ENCODE measurements around the gene PIGU. TPM values are rescaled to one million over a fixed set of nuclear protein-coding genes. Genes with fewer than 3 reads are reported as not detected.

PIGU gene
- total and polyA plus RNA-seq, 2 of the 13 experiments (the other 11 are each of a cell fraction or from before 2014, with no cell fraction given) = 45.5 to 231 TPM

- H3K9me3 ChIP-seq (ENCODE audit: low read length) = no peaks in the 10 kb centered on the region
- no peaks in the 10 kb centered on the region for H4K20me1 ChIP-seq (ENCODE audit: insufficient read depth, low read length)
- in situ Hi-C loops (cut with HindIII; ENCODE audit: extremely low pct_ligation_motif_present, low pct_unique_long_range_greater_than_20kb) (loop anchor here (5.0 kb wide), 1 partner anchor 175 kb away; no protein-coding TSS in a partner anchor), intact Hi-C loops (cut with micrococcal nuclease; ENCODE audit: unreplicated experiment) (no loop called here)
- peak overlapping the region; percentile 34; the same call in 1 of the 2 replicates for H3K9ac ChIP-seq (ENCODE audit: insufficient read depth, low read depth, low read length)
- ATAC-seq = peak; percentile 49
- DNase-seq (ENCODE audit: low spot score) = peak; percentile 92
- H3K79me2 ChIP-seq (ENCODE audit: insufficient read depth, low read length) = no peaks in the 10 kb centered on the region
- peak overlapping the region; percentile 48 for H3K4me2 ChIP-seq (ENCODE audit: low read depth, low read length)
- peaks cover 3 to 16% of the 10 kb centered on the region in 2 experiments; a peak in 4 of 5 replicates for H3K36me3 ChIP-seq (replicated peaks in 1 of 2; ENCODE audit: control insufficient read depth in 1 of 2, insufficient read depth in 2 of 2, low read length in 2 of 2)
- H3K27ac ChIP-seq (ENCODE audit: extremely low read length, insufficient read depth, low read length) = peak overlapping the region; percentile 65
- H3K27me3 ChIP-seq (ENCODE audit: control insufficient read depth in 1 of 2, insufficient read depth in 2 of 2, low read length in 2 of 2) = no peaks in the 10 kb centered on the region
- no peak overlapping the region for H2AFZ ChIP-seq (ENCODE audit: low read length)
- peak overlapping the region in 1 of 3 experiments; percentile 6; a peak in 1 of 6 replicates for H3K4me3 ChIP-seq (replicated peaks in 1 of 3; ENCODE audit: insufficient read depth in 1 of 3, low read depth in 2 of 3, low read length in 3 of 3)
- H3K4me1 ChIP-seq (ENCODE audit: insufficient read depth, low read length) = peaks cover 79% of the 10 kb centered on the region
- ChIA-PET POLR2A (interaction anchor here (0.6 to 16.2 kb wide), 9 partner anchors 8 to 196 kb away, joined by 3 to 168 read pairs (median 4); partner anchors contain the start of genes DYNLRB1, PIGU and TP53INP2), CTCF (ENCODE audit: low intra/inter-chr PET ratio, low total read pairs) (no interaction called here)
- WGBS (ENCODE audit: low lambda C conversion rate) = 56% methylated on average over 5 of the region's 5 CpGs
- BruUV-seq (replicated peaks) = no TSS peak
- FAIRE-seq = no peak
- TF ChIP-seq ZNF672 (CRISPR knock-in tag; IDR thresholded peaks at IDR 0.05) (no peak), KAT7 (CRISPR knock-in tag; IDR thresholded peaks at IDR 0.05; ENCODE audit: borderline replicate concordance) (0 out of 2 replicates have a peak, but pooled peaks have one; percentile 52), RERE (CRISPR knock-in tag; IDR thresholded peaks at IDR 0.05; ENCODE audit: low read depth) (peak; percentile 35; the same call in 1 of the 2 replicates), ZNF230 (CRISPR knock-in tag; IDR thresholded peaks at IDR 0.05) (no peak; the same call in 1 of the 2 replicates), ATAD3A (CRISPR knock-in tag; IDR thresholded peaks at IDR 0.05) (no peak), HOXD1 (CRISPR knock-in tag; IDR thresholded peaks at IDR 0.05) (no peak), CREB1 (IDR thresholded peaks at IDR 0.05) (no peak), CREB1 (CRISPR knock-in tag; IDR thresholded peaks at IDR 0.05) (peak; percentile 78), WIZ (CRISPR knock-in tag; IDR thresholded peaks at IDR 0.05) (no peak), ZNF142 (CRISPR knock-in tag; IDR thresholded peaks at IDR 0.05) (no peak), ZNF704 (CRISPR knock-in tag; IDR thresholded peaks at IDR 0.05; ENCODE audit: borderline replicate concordance) (no peak)
Measured at GRCh38 chr20:34712525-34713192, 35.8 kb upstream of the PIGU start.
